GM11168 (cell line): ENCODE data around the gene C14orf119.
"Not testable (repeated sequence)": the region's sequence is repeated elsewhere in the genome, so short reads cannot be mapped to it uniquely, and the experiment has no call there.

Experiments
- in situ Hi-C: fragments of 300-500 bp; cut with MboI; formaldehyde crosslinking; loops from one replicate; pipeline ENCODE4 v1.12.0; 2022; ENCODE audit warnings: low sequenced_read_pairs; ENCODE audit not compliant: unreplicated experiment

C14orf119 gene

DNA sequence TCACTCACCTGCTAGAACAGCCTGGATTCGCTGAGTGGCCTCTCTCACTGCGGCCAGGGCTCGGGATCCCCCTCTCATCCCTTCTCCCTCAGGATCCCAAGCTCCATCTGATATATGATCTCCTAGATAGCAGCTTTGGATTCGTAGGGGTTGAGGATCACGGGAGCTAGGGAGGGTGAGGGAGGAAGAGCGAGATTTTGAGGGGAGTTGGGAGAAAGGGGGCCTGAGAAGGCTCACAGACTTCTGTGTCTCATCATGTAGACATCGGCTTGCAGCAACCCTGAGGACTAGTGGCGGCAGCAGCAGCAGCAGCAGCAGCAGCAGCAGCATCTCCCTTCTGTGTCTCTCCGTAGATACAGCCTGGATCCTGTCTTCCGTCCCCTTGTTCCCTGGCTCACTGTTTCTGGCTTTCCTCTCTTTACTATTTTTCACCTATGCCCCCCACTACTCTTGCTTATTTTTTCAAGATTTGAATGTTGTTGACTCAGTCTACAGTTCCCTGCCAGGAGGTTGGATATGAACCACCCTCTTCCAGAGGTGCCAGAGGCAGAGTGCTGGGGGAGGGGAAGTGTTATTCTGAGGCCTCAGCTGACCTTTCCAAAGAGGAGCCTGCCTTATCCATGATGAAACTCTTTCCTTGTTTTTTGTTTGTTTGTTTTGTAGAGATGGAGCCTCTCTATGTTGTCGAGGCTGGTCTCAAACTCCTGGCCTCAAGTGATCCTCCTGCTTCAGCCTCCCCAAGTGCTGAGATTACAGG lies 9.5 kb downstream of the C14orf119 start, which contains the start of gene CIROP:
CIROP (minus strand) TSS at position 399 of the 757 bp plus-strand sequence; CDS start at position 330, 69 bp downstream.
- in situ Hi-C loops = no loop called here

DNA sequence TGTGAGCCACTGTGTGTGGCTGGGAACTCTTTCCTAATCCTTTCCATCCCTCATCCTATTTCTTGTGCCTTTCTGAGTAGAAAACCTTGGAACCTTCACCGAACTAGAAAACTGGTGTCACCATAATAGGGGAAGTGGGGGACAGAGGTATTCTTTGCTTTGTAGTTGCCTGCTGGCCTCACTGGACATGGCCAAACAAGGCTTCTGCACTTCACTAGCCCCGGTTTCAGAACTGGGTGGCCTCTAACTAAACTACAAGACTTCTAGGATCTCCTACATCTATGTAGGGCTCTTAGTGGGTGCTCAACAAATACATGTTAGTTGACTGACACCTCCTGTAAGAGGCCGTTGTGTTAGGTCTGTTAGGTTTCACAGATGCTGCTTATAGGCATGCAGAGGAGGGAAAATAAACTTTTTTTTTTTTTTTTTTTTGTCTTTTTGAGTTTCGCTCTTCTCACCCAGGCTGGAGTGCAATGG lies 10.1 kb downstream of the C14orf119 start:
- in situ Hi-C loops = no loop called here

GRCh38 chr14:23106747-23107045 lies 11.4 kb downstream of the C14orf119 start:
- in situ Hi-C loops = no loop called here

DNA sequence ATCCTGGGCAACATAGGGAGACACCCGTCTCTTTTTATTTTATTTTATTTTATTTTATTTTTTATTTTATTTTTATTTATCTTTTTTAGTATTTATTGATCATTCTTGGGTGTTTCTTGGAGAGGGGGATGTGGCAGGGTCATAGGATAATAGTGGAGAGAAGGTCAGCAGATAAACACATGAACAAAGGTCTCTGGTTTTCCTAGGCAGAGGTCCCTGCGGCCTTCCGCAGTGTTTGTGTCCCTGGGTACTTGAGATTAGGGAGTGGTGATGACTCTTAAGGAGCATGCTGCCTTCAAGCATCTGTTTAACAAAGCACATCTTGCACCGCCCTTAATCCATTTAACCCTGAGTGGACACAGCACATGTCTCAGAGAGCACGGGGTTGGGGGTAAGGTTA lies 12.3 kb downstream of the C14orf119 start:
- in situ Hi-C loops = not testable (repeated sequence)

GRCh38 chr14:23108169-23108568 lies 12.9 kb downstream of the C14orf119 start:
- in situ Hi-C loops = not testable (repeated sequence)

- in situ Hi-C loops = loop anchor here (10.0 kb wide), 1 partner anchor 185 kb away; no protein-coding TSS in a partner anchor
These were observed 14.5 kb downstream of the C14orf119 start for GRCh38 chr14:23109769-23110168.

DNA sequence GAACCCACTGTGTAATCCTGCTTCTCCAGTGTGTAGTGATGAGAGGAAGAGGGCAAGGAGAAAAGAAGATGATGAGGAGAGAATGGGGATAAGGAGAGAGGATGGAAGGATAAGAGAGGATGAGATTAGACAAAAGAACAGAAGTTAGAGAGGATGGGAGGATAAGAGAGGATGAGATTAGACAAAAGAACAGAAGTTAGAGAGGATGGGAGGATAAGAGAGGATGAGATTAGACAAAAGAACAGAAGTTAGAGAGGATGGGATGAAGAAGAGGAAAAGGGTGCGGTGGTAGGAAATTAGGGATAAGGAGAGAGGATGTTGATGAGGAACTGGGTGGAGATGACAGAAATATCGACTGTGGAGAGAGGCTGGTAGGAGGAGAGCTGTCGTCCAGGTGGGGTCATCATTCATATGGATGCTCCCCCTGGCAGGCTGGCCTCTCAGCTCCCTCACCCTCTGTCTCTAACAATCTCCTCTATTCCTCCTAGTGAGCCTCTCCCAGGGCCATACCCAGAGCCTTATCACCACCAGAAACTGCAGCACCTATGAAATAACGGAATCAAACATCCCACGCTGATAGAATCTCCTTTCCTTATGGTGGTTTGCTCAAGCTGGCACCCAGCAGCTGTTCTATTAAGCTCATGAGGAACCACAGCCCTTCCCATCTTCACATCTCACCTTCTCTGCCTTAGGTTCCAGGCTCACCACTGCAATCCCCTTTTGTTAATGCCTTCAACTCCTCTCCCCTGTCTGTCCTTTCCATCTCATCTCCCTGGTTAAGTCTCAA lies 15.5 kb downstream of the C14orf119 start:
- in situ Hi-C loops = loop anchor here (10.0 kb wide), 1 partner anchor 184 kb away; no protein-coding TSS in a partner anchor

GRCh38 chr14:23112359-23113178 lies 17.3 kb downstream of the C14orf119 start:
- in situ Hi-C loops = loop anchor here (10.0 kb wide), 1 partner anchor 182 kb away; no protein-coding TSS in a partner anchor

DNA sequence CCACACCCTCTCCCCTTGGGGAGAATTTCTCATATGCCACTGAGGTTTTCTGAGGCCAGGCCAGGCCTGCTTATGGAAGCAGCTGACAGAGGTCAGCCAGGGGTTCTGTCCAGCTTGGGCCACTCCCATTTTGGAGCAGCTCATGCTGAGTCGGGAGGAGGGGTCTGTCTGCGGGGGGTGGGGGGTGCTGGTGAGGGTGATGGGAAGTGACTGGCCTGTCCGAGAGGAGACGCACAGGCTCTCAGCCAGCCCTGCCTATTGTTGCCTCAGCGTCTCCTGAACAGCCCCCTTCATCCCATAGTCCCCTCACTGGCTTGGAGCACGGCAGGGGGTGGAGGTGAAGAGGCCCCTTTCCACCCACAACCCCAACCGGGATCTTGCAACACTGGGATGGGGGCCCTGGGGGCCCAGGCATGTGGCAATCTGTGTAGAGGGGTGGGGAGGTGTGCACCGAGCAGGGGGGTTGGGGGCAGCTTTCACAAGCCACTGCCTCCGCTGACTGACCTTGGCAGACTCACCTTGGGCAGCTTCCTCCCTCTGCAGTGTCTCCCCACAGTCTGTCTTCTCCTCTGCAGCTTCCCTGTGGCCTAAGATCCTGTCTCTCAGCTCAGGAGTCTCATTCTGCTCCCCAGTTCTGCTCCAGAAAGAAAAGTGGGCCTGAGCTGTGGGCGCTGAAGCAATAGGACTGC lies 18.3 kb downstream of the C14orf119 start:
- in situ Hi-C loops = loop anchor here (10.0 kb wide), 1 partner anchor 181 kb away; no protein-coding TSS in a partner anchor

- in situ Hi-C loops = loop anchor here (10.0 kb wide), 1 partner anchor 181 kb away; no protein-coding TSS in a partner anchor
These were observed 18.8 kb downstream of the C14orf119 start for GRCh38 chr14:23114120-23114458.

GRCh38 chr14:23114669-23115038 lies 19.3 kb downstream of the C14orf119 start:
- in situ Hi-C loops = loop anchor here (10.0 kb wide), 1 partner anchor 180 kb away; no protein-coding TSS in a partner anchor

- in situ Hi-C loops = loop anchor here (10.0 kb wide), 1 partner anchor 180 kb away; no protein-coding TSS in a partner anchor
These were observed 19.9 kb downstream of the C14orf119 start for GRCh38 chr14:23115039-23115731.

DNA sequence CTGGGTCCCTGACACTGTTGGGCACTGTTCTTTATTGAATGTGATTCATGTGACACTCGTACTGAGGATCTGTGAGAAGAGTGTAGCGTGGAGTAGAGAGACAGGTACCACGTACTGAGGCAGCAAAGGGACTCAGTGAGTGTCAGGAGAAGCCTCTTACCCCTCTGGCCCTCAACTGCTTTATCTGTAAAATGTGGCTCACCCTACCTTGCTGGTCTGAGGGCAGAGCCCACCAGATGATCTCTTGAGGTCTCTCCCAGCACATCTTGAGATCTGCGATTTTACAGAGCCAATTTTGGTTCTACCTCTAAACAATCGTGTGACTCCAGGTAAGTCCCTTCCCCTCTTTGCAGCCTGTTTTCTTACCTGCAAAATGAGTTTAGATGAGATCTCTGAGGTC lies 20.6 kb downstream of the C14orf119 start:
- in situ Hi-C loops = loop anchor here (10.0 kb wide), 1 partner anchor 179 kb away; no protein-coding TSS in a partner anchor

GRCh38 chr14:23117371-23118020 lies 22.2 kb downstream of the C14orf119 start:
- in situ Hi-C loops = loop anchor here (10.0 kb wide), 1 partner anchor 177 kb away; no protein-coding TSS in a partner anchor

GRCh38 chr14:23118506-23119362 lies 23.4 kb downstream of the C14orf119 start, which contains the start of gene CEBPE:
Gene CEBPE, minus strand, starts transcription at chr14:23119255. Its CDS starts 164 bp downstream, at chr14:23119091.
- in situ Hi-C loops = loop anchor here (10.0 kb wide), 1 partner anchor 176 kb away; no protein-coding TSS in a partner anchor

- in situ Hi-C loops = loop anchor here (10.0 kb wide), 1 partner anchor 175 kb away; no protein-coding TSS in a partner anchor
These were observed 24.3 kb downstream of the C14orf119 start for GRCh38 chr14:23119363-23120327.
